Transverse colon (tissue), 4 donors: ENCODE measurements around the gene GDI1. TPM values are rescaled to one million over a fixed set of nuclear protein-coding genes. Genes with fewer than 3 reads are reported as not detected.

ENCODE experiments used
- DNase-seq: peaks from one replicate; pipeline ENCODE4 v3.0.0-alpha.2; 2019
- H3K27ac ChIP-seq, 4 donors: fragments of 200-600 bp; sonication (generic); 2 replicates each; pipeline ENCODE4 v1.5.1; 2016 to 2018; ENCODE audit warnings: inconsistent platforms in 4 of 4
- H3K27me3 ChIP-seq: fragments of 200-600 bp; sonication (generic); 2 replicates; pipeline ENCODE4 v1.5.1; 2017; ENCODE audit warnings: inconsistent platforms
- H3K36me3 ChIP-seq, 4 donors: fragments of 200-600 bp; sonication (generic); 2 replicates each; pipeline ENCODE4 v1.5.1; 2017 to 2019; ENCODE audit warnings: inconsistent platforms in 4 of 4
- H3K4me1 ChIP-seq, 4 donors: fragments of 200-600 bp; sonication (generic); 2 replicates each; pipeline ENCODE4 v1.5.1; 2017 to 2020; ENCODE audit warnings: inconsistent platforms in 4 of 4
- H3K4me3 ChIP-seq, 4 donors: fragments of 200-600 bp; sonication (generic); 1 replicate in 1 of 4; 2 replicates in 3 of 4; pipeline versions ENCODE4 v1.5.1 to v1.6.1; 2017 to 2019; ENCODE audit warnings: inconsistent platforms in 4 of 4
- H3K9me3 ChIP-seq, 2 donors: fragments of 200-600 bp; sonication (generic); 2 replicates each; pipeline ENCODE4 v1.5.1; 2017 to 2019; ENCODE audit warnings: inconsistent platforms in 2 of 2
- CTCF ChIP-seq, 5 experiments: fragments of 200-600 bp in 3 of 5; fragments of 450-650 bp in 2 of 5; sonication (generic) in 3 of 5; IDR thresholded peaks; 1 replicate in 2 of 5; 2 replicates in 3 of 5; pipeline ENCODE4 v1.5.1; 2016 to 2017; ENCODE audit warnings: antibody characterized with exemption in 5 of 5, inconsistent platforms in 3 of 5, mild to moderate bottlenecking in 2 of 5, moderate library complexity in 1 of 5
- EP300 ChIP-seq: sonication (generic); formaldehyde crosslinking; IDR thresholded peaks from one replicate; pipeline ENCODE4 v1.6.1; 2017; ENCODE audit warnings: antibody characterized with exemption, low read depth
- POLR2A ChIP-seq: fragments of 450-650 bp; IDR thresholded peaks from one replicate; pipeline ENCODE4 v1.6.1; 2016; ENCODE audit warnings: antibody characterized with exemption, mild to moderate bottlenecking, moderate library complexity
- POLR2AphosphoS5 ChIP-seq, 3 donors: sonication (generic); formaldehyde crosslinking; IDR thresholded peaks; one replicate each; pipeline ENCODE4 v1.6.1; 2016; ENCODE audit warnings: antibody characterized with exemption in 3 of 3
- WGBS, 2 donors: methylation state at CpG; one replicate each; pipeline ENCODE4 v1.1.5; 2018; ENCODE audit warnings: low coverage in 1 of 2; 5-methylcytosine and 5-hydroxymethylcytosine counted together
- in situ Hi-C, 4 donors: fragments of 200-750 bp; cut with MboI; loops; one replicate each; pipeline versions ENCODE4 v1.15.0 to v1.15.1; 2017; ENCODE audit warnings: low sequenced_read_pairs in 3 of 4, low pct_ligation_motif_present in 1 of 4, low pct_unique_long_range_greater_than_20kb in 1 of 4
- intact Hi-C: fragments of 100-400 bp; cut with DNase I; formaldehyde crosslinking; loops from one replicate; pipeline ENCODE4 v1.15.1; 2023; ENCODE audit warnings: low total_unique reads
- total RNA-seq, 4 donors: library from RNA; depleted of rRNA; stranded (reverse); fragments of >200 nt; gene quantifications; one replicate each; pipeline ENCODE4 v1.1.0, GENCODE V29; 2016

Gene GDI1
- total RNA-seq, 4 donors from 2014 or later = 86.6 to 173 (median 119) TPM

- Histone ChIP-seq H3K36me3 (no peaks in the 10 kb centered on the region), H3K27ac (no peak overlapping the region), H3K27me3 (no peaks in the 10 kb centered on the region), H3K4me1 (peaks cover 2 to 9% (median 6%) of the 10 kb centered on the region in 4 donors), H3K9me3 (no peaks in the 10 kb centered on the region), H3K4me3 (no peak overlapping the region)
- 78% methylated on average over 8 of the region's 8 CpGs; no CpG with 5 or more reads in 1 of the 2 donors for WGBS, 2 donors
- TF ChIP-seq CTCF (IDR thresholded peaks at IDR 0.05) (no peak), EP300 (no peak), POLR2A (no peak), POLR2AphosphoS5 (IDR thresholded peaks at IDR 0.05) (no peak)
- intact Hi-C loops = no loop called here
- no peak for DNase-seq
- in situ Hi-C loops = no loop called here
These were observed 25.4 kb downstream of the GDI1 start for GRCh38 chrX:154462396-154462795.

GRCh38 chrX:154463611-154464220 is 26.8 kb downstream of the GDI1 start:
- WGBS, 2 donors = 88% methylated on average over 36 of the region's 36 CpGs; no CpG with 5 or more reads in 1 of the 2 donors
- no peak overlapping the region for H3K4me3 ChIP-seq
- intact Hi-C loops (no loop called here), in situ Hi-C loops (no loop called here)
- DNase-seq = no peak
- no peaks in the 10 kb centered on the region for H3K9me3 ChIP-seq
- H3K36me3 ChIP-seq = no peaks in the 10 kb centered on the region
- H3K27ac ChIP-seq = no peak overlapping the region
- no peaks in the 10 kb centered on the region for H3K27me3 ChIP-seq
- peaks cover 2 to 9% (median 6%) of the 10 kb centered on the region in 4 donors for H3K4me1 ChIP-seq
- no peak for TF ChIP-seq POLR2A
- no peak for TF ChIP-seq EP300
- no peak for TF ChIP-seq CTCF (IDR thresholded peaks at IDR 0.05)
- no peak for TF ChIP-seq POLR2AphosphoS5 (IDR thresholded peaks at IDR 0.05)

GRCh38 chrX:154464806-154465365 is 27.9 kb downstream of the GDI1 start:
- intact Hi-C loops (no loop called here), in situ Hi-C loops (no loop called here)
- no peak for TF ChIP-seq EP300
- TF ChIP-seq CTCF (IDR thresholded peaks at IDR 0.05) = no peak
- TF ChIP-seq POLR2AphosphoS5 (IDR thresholded peaks at IDR 0.05) = no peak
- TF ChIP-seq POLR2A = no peak
- Histone ChIP-seq H3K4me3 (no peak overlapping the region), H3K9me3 (no peaks in the 10 kb centered on the region), H3K27ac (no peak overlapping the region), H3K27me3 (no peaks in the 10 kb centered on the region), H3K36me3 (no peaks in the 10 kb centered on the region), H3K4me1 (no peaks in the 10 kb centered on the region)
- no peak for DNase-seq
- 94% methylated on average over 28 of the region's 28 CpGs; no CpG with 5 or more reads in 1 of the 2 donors for WGBS, 2 donors

GRCh38 chrX:154465601-154466000 is 28.6 kb downstream of the GDI1 start:
- no peak for TF ChIP-seq CTCF (IDR thresholded peaks at IDR 0.05)
- no peak for TF ChIP-seq POLR2A
- no peak for TF ChIP-seq POLR2AphosphoS5 (IDR thresholded peaks at IDR 0.05)
- TF ChIP-seq EP300 = no peak
- in situ Hi-C loops = no loop called here
- H3K27ac ChIP-seq = no peak overlapping the region
- 96% methylated on average over 11 of the region's 14 CpGs; no CpG with 5 or more reads in 1 of the 2 donors for WGBS, 2 donors
- intact Hi-C loops = no loop called here
- no peak for DNase-seq
- no peaks in the 10 kb centered on the region for H3K36me3 ChIP-seq
- no peaks in the 10 kb centered on the region for H3K27me3 ChIP-seq
- no peaks in the 10 kb centered on the region for H3K4me1 ChIP-seq
- no peak overlapping the region for H3K4me3 ChIP-seq
- H3K9me3 ChIP-seq = no peaks in the 10 kb centered on the region
